GM19467 (cell line): Measurements from ENCODE around the gene SAFB2.

Experiments used
- ATAC-seq: cut with Tn5 transposase; IDR thresholded peaks from one replicate; pipeline ENCODE4 v1.9.1; 2021; ENCODE audit warnings: mild to moderate bottlenecking, moderate library complexity; ENCODE audit not compliant: unreplicated experiment

The SAFB2 gene

DNA sequence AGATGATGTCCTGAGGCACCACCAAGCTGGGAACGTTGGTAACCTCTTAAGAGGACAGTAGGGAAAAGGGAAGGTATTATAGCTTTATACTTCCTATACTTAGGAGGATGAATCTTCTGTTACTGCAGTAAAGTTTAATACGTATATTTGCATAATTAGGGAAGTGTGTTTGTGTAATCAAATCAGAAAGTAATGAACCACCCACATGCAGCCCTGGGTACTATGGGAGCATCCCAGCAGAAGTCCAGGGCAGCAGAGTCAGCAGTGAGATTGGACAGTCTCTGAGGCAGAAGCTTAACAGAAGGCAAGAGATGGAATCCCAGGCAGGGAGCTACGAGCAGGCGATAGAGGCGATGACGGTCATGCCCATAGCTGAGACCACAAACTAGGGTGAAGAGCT, 12.9 kb upstream of the SAFB2 start:
- no peak for ATAC-seq

- ATAC-seq = no peak
Observed at GRCh38 chr19:5632657-5633056, 10.1 kb upstream of the SAFB2 start.

DNA sequence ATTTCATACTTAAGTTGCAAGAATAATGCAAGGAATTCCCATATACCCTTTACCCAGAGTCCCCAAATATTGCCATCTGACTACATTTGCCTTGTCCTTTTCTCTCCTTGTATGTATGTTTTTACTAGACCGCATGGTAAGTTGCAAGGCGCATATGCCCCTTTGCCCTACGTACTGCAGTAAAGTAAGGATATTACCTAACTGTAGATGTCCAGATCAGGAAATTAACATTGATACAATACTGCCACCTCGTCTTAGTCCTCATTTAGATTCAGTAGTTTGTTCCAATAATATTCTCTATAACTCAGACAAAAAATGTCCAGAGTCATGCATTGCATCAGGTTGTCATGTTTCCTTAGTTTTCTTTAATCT, 9.7 kb upstream of the SAFB2 start:
- no peak for ATAC-seq

- ATAC-seq = no peak
Observed at GRCh38 chr19:5631567-5632240, 9.1 kb upstream of the SAFB2 start.

DNA sequence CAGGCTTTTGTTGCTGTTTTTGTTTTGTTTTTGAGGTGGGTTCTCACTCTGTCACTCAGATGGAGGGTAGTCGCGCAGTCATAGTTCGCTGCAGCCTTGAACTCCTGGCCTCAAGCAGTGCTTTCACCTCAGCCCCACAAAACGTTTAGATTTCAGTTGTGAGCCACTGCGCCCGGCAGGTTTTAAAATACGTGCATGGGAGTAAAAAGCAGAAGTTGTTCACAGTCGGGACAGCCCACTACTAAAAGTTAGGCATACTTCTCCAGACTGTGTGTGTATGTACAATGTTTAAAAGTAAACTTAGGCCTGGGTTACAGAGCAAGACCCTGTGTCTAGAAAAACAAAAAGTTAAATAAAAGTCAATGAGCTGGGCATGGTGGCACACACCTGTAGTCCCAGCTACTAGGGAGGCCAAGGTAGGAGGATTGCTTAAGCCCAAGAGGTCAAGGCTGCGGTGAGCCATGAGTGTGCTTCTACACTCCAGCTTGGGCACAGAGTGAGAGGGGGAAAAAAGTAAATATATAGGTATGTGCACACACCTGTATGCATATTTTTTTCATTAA, 6.4 kb upstream of the SAFB2 start:
- no peak for ATAC-seq

GRCh38 chr19:5628461-5628860, 5.9 kb upstream of the SAFB2 start:
- ATAC-seq = no peak

- no peak for ATAC-seq
Observed at GRCh38 chr19:5627395-5627904, 4.9 kb upstream of the SAFB2 start.

DNA sequence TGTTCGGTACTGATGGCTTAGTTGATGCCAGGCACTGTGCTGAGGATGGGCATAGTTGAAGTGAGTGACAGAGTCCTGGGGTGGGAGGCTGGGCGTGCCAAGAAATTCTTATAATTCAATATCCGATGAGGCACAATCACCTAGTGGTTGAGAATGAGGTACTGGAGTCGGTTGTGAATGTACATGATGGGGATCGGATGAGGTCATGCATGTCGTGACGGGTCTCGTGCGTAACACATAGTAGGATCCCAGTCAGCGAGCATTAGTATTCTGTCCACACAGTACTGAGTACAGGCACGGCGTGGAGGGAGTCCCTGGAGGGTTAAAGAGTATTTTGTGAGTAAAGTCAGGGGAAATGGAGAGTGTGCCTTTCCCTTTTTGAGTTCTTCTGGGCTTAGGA, 3.1 kb upstream of the SAFB2 start:
- ATAC-seq = no peak

GRCh38 chr19:5624741-5625278, 2.2 kb upstream of the SAFB2 start:
- no peak for ATAC-seq

GRCh38 chr19:5624018-5624663, 1.6 kb upstream of the SAFB2 start:
- ATAC-seq = no peak

DNA sequence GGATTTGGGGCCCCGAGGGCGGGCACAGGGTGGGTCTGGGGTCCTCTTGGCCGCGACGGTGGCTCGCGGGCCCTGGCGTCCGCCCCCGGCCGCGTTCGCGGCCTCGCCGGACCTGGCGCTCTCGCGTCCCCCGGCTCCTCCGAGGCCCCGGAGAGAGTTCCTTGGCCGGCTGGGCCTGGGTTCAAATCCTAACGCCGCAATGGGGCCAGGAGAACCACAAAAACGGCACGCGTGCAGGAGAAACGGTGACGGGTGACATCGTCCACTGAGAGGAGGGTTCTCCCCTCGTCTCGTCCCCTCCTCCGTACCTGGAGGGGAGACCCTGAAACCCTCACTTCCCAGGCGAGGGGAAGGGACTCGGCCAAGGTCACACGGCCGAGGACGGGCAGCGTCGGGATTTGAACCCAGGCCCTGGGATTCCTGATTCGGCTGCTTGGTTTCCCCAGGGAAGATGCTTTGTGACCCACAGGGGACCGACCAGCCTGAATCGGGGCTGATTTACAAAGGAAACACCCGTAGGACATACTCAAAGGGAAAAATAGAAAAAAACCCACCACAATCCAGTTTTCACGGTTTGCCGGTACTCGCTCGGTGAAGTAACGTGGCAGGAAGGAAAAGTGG, 931 bp upstream of the SAFB2 start:
- peak; percentile 9 for ATAC-seq

DNA sequence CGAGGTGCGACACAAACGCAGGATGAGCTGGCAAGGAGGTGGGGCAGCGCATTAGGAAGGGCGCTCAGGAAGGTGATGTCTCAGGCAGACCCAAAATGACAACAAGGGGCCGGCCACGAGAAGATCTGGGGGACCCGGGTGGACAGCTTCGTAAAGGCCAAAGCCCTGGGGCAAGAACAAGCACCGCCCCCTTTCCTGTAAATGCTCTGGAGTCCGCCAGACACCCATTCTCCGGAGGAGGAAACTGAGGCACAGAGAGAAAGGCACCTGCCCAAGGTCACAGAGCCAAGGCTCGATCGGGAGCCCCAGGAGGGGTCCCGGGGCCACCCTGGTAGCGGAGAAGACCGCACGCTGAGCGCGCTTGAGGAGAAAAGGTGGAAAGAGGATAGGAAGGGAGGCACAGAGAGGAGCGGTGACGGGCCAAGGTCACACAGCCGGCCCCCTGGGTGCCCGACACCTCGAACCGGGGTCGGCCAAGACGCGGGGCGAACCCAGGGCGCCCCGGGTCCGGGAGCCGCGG, 571 bp downstream of the SAFB2 start:
- peak; percentile 3 for ATAC-seq

DNA sequence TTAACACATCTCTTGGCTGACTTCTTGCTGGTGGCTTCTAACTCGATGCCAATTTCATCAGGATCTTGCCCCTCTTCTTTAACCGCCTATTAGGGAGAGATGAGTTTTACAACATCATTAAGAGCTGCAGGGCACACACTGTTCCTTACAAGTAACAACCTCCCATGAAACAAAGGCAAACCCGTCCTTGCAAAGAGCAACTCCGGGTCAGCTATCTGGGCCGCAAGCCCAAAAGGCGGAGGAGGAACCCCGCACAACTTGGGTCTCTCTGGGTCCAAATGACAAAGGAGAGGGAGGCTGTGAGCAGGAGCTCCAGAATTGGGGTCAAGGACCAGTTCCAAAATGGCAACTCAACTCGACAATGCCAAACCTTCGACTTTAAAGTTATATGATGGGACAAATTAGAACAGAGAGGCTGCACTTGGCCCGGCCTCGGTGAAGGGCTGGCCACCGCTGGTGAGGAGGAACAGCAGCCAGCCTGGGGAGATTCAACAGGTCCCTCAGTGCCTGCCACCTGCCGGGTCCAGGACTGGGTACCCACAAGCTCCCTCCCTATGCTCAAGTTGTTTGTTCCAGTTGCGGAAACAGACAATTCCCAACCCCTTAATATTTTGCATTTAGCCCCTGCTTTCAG, 1.1 kb downstream of the SAFB2 start:
- no peak for ATAC-seq

- ATAC-seq = no peak
Observed at GRCh38 chr19:5619946-5620345, 2.6 kb downstream of the SAFB2 start.

DNA sequence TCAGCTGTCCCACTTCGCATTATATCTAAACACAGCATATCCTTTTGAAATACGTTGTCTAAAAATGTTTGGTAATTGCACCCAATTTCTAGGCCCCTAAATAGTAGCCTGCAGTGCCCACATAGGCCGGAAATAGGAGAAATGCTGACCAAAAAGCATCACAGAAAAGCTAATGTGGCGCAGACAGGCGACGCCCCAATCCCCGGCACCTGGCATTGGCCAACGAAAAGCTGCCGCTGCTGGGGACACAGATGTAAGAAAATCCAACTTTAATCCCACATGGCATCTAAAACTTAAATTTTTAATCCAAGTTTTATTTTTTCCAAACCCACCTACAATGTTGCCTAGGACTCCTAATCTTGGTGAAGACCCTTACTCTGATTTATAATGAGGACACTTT, 4.0 kb downstream of the SAFB2 start:
- ATAC-seq = no peak

DNA sequence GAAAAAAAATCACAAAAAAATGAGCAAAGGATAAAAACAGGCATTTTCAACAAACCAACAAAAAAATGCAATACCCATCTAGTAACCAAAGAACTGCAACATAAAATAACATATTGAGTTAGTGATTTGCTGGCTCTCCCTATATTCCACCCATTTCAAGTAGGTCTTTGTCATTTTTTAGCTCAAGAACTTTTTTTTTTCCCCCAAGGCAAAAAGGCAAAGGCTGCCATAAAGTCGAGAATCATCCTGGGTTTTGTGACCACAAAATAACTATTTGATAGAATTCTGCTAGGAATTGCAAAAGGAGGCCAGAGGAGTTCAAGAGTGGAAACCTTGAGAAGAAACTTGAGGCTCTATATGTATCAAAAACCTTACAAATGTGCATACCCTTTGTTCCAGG, 5.5 kb downstream of the SAFB2 start:
- ATAC-seq = no peak

DNA sequence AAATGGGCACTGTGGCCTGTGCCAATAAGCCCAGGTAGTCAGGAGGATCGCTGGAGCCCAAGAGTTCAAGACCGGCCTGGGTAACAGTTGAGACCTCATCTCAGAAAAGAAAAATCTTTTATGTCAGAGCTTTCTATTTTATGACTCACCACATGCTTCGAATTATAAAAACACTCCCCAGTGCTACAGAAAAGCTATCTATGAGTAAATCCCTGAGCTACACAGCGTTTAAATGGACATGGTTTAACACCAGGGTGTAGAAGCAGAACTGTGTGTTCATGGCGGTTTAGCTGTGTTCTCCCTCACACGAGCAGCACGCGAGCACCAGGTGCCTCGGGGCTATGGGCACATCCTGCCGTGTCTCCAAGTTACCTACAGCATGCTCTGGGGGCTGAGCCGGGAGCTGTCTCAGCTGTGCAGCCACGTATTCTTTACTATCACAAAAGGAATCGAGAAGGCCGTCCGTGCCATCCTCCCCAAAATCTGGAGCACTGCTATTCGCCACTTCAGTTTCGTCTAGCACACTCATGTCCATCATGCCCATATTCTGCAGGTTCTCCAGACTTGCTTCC, 6.7 kb downstream of the SAFB2 start:
- no peak for ATAC-seq

DNA sequence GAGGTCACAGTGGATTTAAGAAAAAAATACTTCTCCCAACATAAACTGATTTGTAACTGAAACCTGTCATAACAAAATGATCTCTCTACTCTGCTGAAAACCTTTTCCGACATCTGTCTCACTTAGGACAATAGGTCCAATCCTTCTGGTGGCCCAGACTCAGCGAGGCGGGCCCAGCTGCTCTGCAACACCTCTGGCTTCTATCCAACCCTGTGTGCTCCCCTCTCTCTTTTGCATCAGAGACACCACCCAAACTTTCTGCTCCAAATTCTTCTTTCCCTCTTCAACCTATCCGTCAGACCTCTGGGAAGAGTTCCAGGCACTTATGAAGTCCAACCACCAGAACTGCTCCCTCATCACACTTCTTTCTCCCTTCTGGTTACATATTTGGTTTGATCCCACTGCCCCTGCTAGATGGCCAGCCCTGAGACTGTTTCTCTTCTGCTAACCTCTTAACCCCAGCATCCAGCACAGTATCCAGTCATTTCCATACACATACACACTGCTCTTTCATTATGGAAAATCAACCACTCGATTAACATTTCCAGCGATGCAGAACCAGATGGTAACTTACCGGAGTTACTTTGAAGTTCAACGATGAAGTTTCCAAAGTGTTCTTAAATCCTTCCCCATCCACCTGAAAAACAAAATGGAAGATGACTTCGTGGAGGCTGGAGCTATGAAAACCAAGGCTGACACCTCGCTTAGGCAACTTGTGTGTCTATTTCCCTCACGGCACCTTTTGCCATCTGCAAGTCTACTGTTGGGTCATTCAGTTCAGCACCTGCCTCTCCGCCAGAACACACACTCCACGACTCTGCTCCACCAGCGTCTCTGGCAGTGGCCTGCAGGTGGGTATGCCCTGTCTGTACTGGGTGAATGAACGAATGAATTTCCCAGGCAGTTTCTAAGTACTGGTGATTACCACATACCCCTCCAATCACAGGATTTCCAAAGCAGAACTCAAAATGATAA, 9.4 kb downstream of the SAFB2 start:
- ATAC-seq = no peak

DNA sequence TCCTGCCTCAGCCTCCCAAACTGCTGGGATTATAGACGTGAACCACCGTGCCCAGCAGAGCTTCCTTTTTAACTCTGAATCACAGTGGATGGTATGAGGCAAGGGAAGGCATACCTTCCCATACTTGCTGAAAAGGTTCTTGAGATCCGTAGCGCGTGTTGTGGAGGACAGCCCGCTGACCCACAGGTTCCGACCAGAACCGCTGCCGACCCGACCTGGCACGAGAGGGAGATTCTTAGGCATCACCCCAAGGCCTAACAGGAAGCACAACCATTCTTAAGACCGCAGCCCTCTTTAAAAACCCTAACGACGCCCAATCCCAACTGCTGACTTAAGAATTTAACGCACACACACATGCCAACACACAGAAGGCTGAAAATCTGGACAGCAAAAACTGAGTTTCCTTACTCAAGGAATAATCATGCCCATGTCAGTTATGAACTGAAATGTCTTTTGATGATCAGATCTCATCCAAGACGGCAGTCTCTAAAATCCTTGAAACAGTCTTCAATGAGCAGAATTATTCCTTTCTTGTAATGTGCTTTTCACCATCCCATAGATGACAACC, 12.6 kb downstream of the SAFB2 start:
- no peak for ATAC-seq
